ENCODE data around the gene WDR41. TPM values are rescaled to one million over a fixed set of nuclear protein-coding genes. Genes with fewer than 3 reads are reported as not detected.
A peak's percentile ranks its signal among the peaks of the same experiment; 100 is the strongest.

The WDR41 gene
- total RNA-seq (2021; ENCODE audit: unreplicated experiment) (54.1 TPM), Bru-seq, nascent RNA (percentile 93 among the genes with signal in this experiment), BruChase-seq, experiment 1, labeled RNA remaining after a 6-hour chase (percentile 84 among the genes with signal in this experiment), BruChase-seq, experiment 2, labeled RNA remaining after a 2-hour chase (percentile 92 among the genes with signal in this experiment)
- 39.1 and 52.9 TPM in 2 replicates for polyA plus RNA-seq (2012)
- long read RNA-seq, transcript WDR41-201 (13 exons, 3,958 nt), result major isoform, 78 of 125 reads
- long read RNA-seq, partial matches to known transcripts, result 23 of 125 reads
- long read RNA-seq, other reads (novel, unspliced or antisense), result 23 of 125 reads

GRCh38 chr5:77491783-77492652 lies at the start of gene WDR41:
Gene WDR41, minus strand, starts transcription at chr5:77492316. Its CDS starts 96 bp downstream, at chr5:77492220.
- Histone ChIP-seq H4K20me1 (ENCODE audit: insufficient read depth) (no peaks in the 10 kb centered on the region), H3K36me3 (ENCODE audit: control insufficient read depth in 1 of 2, insufficient read depth in 2 of 2, low read length in 2 of 2) (0 out of 4 replicates have a peak, but pooled peaks cover 0 to 3% of the 10 kb centered on the region in 2 experiments), H3K9ac (ENCODE audit: low read length) (peak within 1 kb of the TSS; percentile 90), H3K79me2 (ENCODE audit: insufficient read depth, low read length) (peaks cover 42% of the 10 kb centered on the region), H2AFZ (ENCODE audit: low read depth, low read length, poor library complexity, severe bottlenecking) (peak within 1 kb of the TSS; percentile 95), H3K27ac (ENCODE audit: low read depth, low read length) (peak within 1 kb of the TSS; percentile 91), H3K9me2 (ENCODE audit: insufficient read depth) (no peaks in the 10 kb centered on the region), H3K27me3 (ENCODE audit: insufficient read depth, low read length) (no peaks in the 10 kb centered on the region), H3K4me3 (replicated peaks in 1 of 2; ENCODE audit: low read depth in 1 of 2, low read length in 2 of 2) (peak within 1 kb of the TSS; percentile 73 to 78), H3K4me2 (ENCODE audit: low read length) (peak within 1 kb of the TSS; percentile 83), H3K9me3 (ENCODE audit: control insufficient read depth in 1 of 2, insufficient read depth in 1 of 2, low read depth in 1 of 2, low read length in 2 of 2) (no peaks in the 10 kb centered on the region), H3K4me1 (ENCODE audit: control insufficient read depth in 1 of 2, insufficient read depth in 2 of 2, low read length in 2 of 2) (peaks cover 7 to 11% of the 10 kb centered on the region in 2 experiments; a peak in 3 of 4 replicates)
- peak; percentile 85 for DNase-seq (ENCODE audit: low read depth, low spot score)
- intact Hi-C loops (cut with micrococcal nuclease), result loop anchor here (1.0 to 10.0 kb wide), 3 partner anchors 348 to 427 kb away; no protein-coding TSS in a partner anchor
- POLR2A ChIA-PET, result interaction anchor here (0.8 kb wide), 2 partner anchors 9 to 624 kb away, joined by 3 read pairs; no protein-coding TSS in a partner anchor
- no TSS peak for BruUV-seq (replicated peaks)
- TF ChIP-seq SRF (IDR thresholded peaks at IDR 0.05; ENCODE audit: low read depth), result 0 out of 2 replicates have a peak, but pooled peaks have one; percentile 46
- peak; percentile 76 for TF ChIP-seq POLR2AphosphoS5 (IDR thresholded peaks at IDR 0.05; ENCODE audit: low read depth, low read length)
- TF ChIP-seq YY1 (IDR thresholded peaks at IDR 0.05; ENCODE audit: extremely low read depth, insufficient replicate concordance, low read depth, low read length), result peak; percentile 10
- TF ChIP-seq CBX3 (IDR thresholded peaks at IDR 0.05; ENCODE audit: low read depth), result peak; percentile 41; the same call in 1 of the 2 replicates
- no peak for TF ChIP-seq EZH2phosphoT487 (IDR thresholded peaks at IDR 0.05; ENCODE audit: borderline replicate concordance)
- peak; percentile 54 for TF ChIP-seq SP1 (IDR thresholded peaks at IDR 0.05; ENCODE audit: low read depth)
- TF ChIP-seq TCF7L2 (IDR thresholded peaks at IDR 0.05; ENCODE audit: borderline replicate concordance, extremely low read depth, insufficient read depth, insufficient read length), result no peak
- TF ChIP-seq SIN3A (IDR thresholded peaks at IDR 0.05; ENCODE audit: low read depth), result no peak
- peak; percentile 91 for TF ChIP-seq EGR1 (IDR thresholded peaks at IDR 0.05; ENCODE audit: low read depth)
- TF ChIP-seq ZFX (IDR thresholded peaks at IDR 0.05), result peak; percentile 70
- peak; percentile 67 for TF ChIP-seq RAD21 (IDR thresholded peaks at IDR 0.05; ENCODE audit: low read depth)
- peak; percentile 39 for TF ChIP-seq POLR2A (IDR thresholded peaks at IDR 0.05; ENCODE audit: borderline replicate concordance, extremely low read depth, insufficient read depth, insufficient read length)
- TF ChIP-seq ZNF274 (IDR thresholded peaks at IDR 0.05; ENCODE audit: low read depth, low read length), result no peak
- TF ChIP-seq MAX (IDR thresholded peaks at IDR 0.05), result peak; percentile 58
- TF ChIP-seq CTCF (IDR thresholded peaks at IDR 0.05 in 2 of 3, conservative IDR thresholded peaks at IDR 0.05 in 1 of 3; ENCODE audit: borderline replicate concordance in 1 of 3, insufficient read depth in 1 of 3, low read depth in 2 of 3, low read length in 2 of 3), result peak; percentile 41 to 87 (median 81); a peak in 5 of 6 replicates
- CTCF ChIA-PET, result interaction anchor here (0.9 to 1.4 kb wide), 13 partner anchors 9 to 624 kb away, joined by 3 to 9 read pairs (median 3); no protein-coding TSS in a partner anchor
- RAD21 ChIA-PET (ENCODE audit: low non-redundant PET in 1 of 2, low total read pairs in 2 of 2, uncharacterized antibody in 2 of 2, unreplicated experiment in 2 of 2), result no interaction called here
- peak; percentile 94 for ATAC-seq

Measured in HCT116 (cell line).